Measurements from ENCODE around the gene BRD3OS.
"Not testable (repeated sequence)": the region's sequence is repeated elsewhere in the genome, so short reads cannot be mapped to it uniquely, and the experiment has no call there.

Gene BRD3OS

DNA sequence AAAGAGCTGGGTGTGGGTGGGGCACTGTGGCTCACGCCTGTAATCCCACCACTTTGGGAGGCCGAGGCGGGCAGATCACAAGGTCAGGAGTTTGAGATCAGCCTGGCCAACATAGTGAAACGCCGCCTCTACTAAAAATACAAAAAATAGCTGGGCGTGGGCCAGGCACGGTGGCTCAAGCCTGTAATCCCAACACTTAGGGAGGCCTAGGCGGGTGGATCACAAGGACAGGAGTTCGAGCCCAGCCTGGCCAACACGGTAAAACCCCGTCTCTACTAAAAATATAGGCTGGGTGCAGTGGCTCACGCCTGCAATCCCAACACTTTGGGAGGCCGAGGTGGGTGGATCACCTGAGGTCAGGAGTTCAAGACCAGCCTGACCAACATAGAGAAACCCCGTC, 36.5 kb upstream of the BRD3OS start:
- not testable (repeated sequence) for DNase-seq

- no peak for DNase-seq
These were observed 35.5 kb upstream of the BRD3OS start for GRCh38 chr9:133989625-133990365.

DNA sequence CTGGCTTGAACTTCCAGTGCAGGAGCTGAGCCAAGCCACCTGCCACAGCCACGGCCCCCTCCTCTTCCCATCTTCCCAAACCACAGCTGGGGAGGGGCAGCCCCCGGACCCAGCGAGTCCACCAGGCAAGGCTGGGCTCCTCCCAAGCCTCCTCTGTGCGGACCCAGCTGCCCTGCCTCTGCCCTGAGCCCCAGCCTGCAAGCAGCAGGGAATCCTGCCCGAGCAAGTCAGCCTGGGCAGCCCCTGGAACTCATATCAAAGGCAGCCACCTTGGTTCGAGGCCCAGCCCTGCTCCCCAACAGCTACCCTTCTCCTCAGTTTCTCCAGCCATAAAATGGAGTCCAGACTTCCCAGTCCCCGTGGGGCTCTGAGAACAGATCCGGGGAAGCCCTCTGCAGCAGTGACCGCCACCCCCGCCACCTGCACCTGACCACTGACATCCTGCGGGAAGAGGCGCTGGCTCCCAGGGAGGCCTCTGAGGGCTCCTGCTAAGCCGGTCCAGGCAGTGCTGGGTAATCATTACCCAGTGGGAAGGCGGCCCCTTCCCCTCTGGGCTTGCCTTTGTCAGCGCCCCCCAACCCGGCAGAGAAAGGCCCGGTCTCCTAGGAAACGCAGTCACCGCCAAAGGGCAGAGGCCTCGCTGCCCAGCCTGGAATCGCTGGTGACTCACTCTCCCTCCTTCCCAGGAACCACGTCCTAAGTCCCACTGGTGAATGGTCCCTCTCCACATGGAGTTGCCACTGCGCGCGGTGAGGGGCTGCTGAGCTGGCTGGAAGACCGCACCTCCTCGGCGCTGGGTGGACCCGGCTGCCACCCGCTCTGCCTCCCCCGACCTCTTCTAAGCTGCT, 34.7 kb upstream of the BRD3OS start:
- peak in 3 of 14 donors; percentile 25 to 70 (median 32) for DNase-seq

DNA sequence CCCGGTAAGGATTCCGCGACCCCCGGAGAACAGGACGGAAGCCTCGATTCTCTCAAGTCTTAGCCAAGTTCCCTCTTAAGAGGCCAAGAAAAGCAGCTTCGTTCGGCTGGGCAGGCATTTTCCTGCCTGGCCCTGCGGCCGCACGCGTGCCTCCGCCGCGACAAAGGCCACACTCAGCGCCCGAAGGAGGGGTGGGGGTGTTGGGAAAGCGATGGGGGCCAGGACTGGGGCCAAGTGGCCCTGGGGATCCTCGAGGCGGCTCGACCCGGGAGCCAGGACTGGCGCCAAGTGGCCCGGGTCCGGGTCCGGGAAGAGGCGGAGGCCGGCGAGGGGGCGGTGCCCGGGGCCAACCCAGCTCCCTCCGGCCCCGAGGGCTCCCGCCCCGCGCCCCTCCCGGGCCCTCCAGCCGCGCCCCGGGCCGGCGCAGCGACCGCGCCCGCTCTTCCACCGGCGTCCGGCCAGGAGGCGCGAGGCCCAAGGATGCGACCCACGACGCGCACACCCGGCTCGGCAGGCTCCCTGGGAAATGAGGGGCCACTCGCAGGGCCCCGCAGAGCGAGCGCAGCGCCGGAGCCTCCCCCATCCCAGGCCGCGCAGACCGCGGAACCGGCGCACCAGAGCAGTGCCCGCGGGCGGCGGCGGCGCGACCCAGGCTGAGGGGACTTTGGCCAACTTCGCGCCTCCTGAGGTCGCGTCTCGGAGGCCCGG, 33.9 kb upstream of the BRD3OS start:
- DNase-seq, result peak in 1 of 14 donors; percentile 5

GRCh38 chr9:133991964-133992779, 33.1 kb upstream of the BRD3OS start, which contains the start of gene VAV2:
TSS of gene VAV2 (minus strand) at chr9:133992324. CDS start at chr9:133992278, 46 bp downstream.
- peak in 4 of 14 donors; percentile 24 to 40 (median 34) for DNase-seq

DNA sequence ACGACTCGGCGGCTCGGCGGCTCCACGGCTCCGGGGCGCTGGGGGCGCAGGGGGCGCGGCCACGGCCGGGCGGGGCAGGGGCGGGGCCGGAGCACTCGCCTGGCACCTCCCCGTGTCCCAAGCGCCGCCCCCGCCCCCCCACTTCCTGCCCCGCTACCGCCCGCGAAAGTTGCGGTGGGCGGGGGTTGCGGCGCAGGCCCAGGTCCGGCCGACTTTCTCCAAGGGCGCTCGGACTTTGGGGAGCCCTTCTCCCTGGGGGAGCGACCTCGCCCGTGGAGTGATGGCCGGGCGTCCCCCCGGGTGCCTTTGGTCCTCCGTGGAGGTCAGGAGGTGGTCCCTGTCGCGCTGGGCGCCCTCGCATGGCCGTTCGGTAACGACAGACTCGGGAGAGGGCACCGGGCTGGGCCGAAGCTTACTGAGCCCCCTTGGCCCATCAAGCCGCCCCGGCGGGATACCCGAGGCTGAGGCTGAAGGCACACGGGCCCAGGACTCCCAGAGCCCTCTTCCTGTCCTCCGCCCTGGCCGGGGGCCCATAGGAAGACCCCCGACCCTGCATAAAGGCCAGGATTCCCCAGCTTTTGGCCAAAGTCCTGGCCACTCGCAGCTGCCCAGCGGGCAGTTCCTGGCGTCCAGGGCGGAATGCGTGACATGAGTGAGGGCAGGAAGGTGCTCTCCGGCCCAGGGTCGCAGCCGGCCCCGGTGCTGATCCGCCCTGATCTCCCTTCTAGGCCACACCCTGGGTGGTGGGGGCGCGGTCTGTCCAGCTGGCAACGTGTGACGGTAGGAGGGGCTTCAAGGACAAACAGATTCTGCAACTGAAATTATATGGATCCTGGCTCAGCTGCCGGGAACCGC, 32.3 kb upstream of the BRD3OS start:
- peak in 10 of 14 donors; percentile 10 to 73 (median 47) for DNase-seq

GRCh38 chr9:133993635-133994253, 31.5 kb upstream of the BRD3OS start:
- no peak for DNase-seq

- peak in 10 of 14 donors; percentile 11 to 83 (median 59) for DNase-seq
These were observed 30.8 kb upstream of the BRD3OS start for GRCh38 chr9:133994353-133995011.

DNA sequence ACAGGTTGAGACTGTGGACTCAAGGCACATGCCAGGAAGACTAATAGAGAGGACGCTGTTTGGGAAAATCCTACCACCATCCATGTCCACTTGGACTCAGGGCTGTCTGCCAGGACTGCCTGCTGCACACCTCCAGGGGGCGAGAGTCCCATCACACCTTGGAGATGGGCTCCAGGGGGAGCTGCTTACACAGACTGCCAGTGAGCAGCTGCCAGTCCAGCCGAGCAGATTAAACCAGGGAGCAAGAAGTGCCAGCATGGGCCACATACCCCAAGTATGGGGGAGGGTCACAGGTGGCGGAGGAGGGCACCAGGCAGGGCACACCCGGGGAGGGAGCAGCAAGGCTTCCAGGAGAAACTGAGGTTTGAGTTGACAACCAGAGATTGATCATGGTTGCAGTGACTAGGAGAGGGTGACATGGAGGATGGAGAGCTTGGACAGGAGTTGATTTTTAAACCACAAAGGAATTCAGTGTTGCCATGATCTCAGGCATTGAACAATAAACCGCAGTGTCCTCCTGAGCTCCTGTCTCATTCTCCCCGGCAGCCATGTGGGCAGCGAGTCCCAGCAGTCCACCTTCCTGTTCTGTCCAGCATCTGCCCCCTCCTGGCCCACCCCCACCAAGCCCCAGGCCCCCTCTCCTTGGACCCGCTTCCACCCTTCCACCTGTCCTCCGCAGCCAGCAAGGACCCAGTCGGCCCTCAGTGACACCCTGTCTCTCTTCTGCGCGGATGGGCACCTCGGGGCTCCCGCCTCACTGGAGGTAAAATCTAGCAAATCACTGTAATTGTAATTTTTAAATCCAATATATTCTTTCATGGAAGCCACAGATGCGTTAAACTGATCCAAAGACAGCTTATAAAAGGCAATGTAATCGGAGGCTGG, 30.0 kb upstream of the BRD3OS start:
- no peak for DNase-seq

GRCh38 chr9:133996531-133997520, 28.5 kb upstream of the BRD3OS start:
- DNase-seq, result no peak

GRCh38 chr9:133997584-133997983, 27.7 kb upstream of the BRD3OS start:
- no peak for DNase-seq

- no peak for DNase-seq
These were observed 26.2 kb upstream of the BRD3OS start for GRCh38 chr9:133998915-133999595.

DNA sequence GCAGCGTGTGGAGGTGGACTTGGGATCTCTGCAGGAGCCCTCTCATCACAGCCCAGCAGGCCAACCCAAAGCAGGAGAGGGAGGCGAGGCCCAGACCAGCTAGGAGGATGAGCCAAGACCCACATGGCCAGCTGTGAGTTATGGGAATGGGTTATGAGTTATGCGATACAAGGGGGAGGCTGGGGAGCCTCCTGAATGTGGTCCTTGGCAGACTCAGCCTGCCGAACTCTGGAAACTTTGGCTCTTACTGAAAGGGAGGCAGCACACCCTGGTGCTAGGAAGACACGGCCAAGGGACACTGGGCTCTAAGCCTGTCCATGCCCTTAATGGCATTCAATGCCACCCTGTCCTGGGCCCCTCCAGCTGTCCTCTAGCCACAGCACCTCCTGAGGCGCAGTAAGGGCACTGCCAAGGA, 25.4 kb upstream of the BRD3OS start:
- DNase-seq, result no peak

- DNase-seq, result no peak
These were observed 22.5 kb upstream of the BRD3OS start for GRCh38 chr9:134002796-134003195.

DNA sequence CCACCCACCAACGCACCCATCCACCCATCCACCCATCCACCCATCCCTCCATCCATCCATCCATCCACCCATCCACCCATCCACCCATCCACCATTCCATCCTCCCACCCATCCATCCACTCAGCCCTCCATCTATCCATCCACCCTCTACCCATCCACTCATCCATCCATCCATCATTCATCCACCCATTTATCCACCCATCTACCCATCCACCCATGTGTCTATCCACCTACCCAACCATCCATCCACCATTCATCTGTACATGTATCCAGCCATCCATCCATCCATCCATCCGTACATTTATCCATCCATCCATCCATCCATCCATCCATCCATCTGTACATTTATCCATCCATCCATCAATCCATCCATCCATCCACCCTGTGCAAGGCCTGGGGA, 22.0 kb upstream of the BRD3OS start:
- DNase-seq, result no peak

- no peak for DNase-seq
These were observed 21.0 kb upstream of the BRD3OS start for GRCh38 chr9:134004131-134004873.
